Ovary (tissue), 3 donors: ENCODE data around the gene NKX1-2.

ENCODE experiments used
- CTCF ChIP-seq, 3 donors: fragments of 450-650 bp in 2 of 3; fragments of 200-600 bp in 1 of 3; IDR thresholded peaks; one replicate each; pipeline versions ENCODE4 v1.5.1 to v1.8.0; 2016 to 2022; ENCODE audit warnings: antibody characterized with exemption in 3 of 3, mild to moderate bottlenecking in 1 of 3
- EP300 ChIP-seq: sonication (generic); formaldehyde crosslinking; IDR thresholded peaks from one replicate; pipeline ENCODE4 v1.6.1; 2017; ENCODE audit warnings: antibody characterized with exemption
- POLR2A ChIP-seq: fragments of 450-650 bp; IDR thresholded peaks from one replicate; pipeline ENCODE4 v1.6.1; 2017; ENCODE audit warnings: antibody characterized with exemption, mild to moderate bottlenecking, moderate library complexity
- donor health status: DM: no; HTN: no; CAD: no.

DNA sequence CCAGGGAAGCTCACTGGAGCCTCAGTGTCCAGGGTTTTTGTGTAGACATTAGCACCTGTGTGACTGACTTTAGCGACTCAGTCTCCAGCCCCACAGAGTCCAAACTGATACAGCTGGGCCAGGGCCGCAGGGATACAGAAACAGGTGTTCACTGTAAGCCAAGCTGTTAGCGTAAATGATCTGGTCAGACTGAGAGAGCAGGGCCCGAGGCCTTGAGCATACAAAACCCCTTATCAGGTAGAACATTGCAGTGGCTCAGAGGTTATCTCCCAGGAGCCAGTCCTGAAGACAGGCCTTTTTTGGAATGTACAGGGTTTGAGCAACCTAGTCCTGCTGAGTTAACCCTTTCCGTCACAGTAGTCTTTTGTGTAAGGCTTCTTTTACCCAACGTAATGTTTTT lies 36.8 kb upstream of the NKX1-2 start:
- no peak for TF ChIP-seq CTCF (IDR thresholded peaks at IDR 0.05)
- TF ChIP-seq EP300: no peak
- no peak for TF ChIP-seq POLR2A
